K562 (cell line): Measurements from ENCODE around the gene NOC4L. TPM values are rescaled to one million over a fixed set of nuclear protein-coding genes. Genes with fewer than 3 reads are reported as not detected.

Source experiments
- ATAC-seq: fragments of 200-7000 bp; cut with Tn5 transposase; 3 replicates; pipeline ENCODE4 v1.9.1; 2020; ENCODE audit warnings: moderate library complexity
- BruUV-seq: library from RNA; stranded (reverse); fragments of 400-500 nt; replicated peaks from 2 replicates; lab custom pipeline; 2021; lab: Mats Ljungman, UMichigan
- CTCF ChIA-PET: fragments of 300-600 bp; formaldehyde crosslinking; extraction: SDS; loops from one replicate; lab custom pipeline; 2021; ENCODE audit warnings: low intra/inter-chr PET ratio; lab: Yijun Ruan, JAX
- POLR2A ChIA-PET: fragments of 300-600, 350-650 bp; sonication (Branson Sonifier 250); formaldehyde crosslinking; extraction: SDS; loops from one replicate; lab custom pipeline; 2021; ENCODE audit warnings: antibody characterized with exemption, inconsistent platforms; lab: Yijun Ruan, JAX
- DNase-seq, 4 experiments: peaks; one replicate each; pipeline versions ENCODE4 v3.0.0 to v3.0.0-alpha.2; 2011 to 2018; ENCODE audit warnings: low spot score in 3 of 4, mixed read lengths in 3 of 4; ENCODE audit errors: extremely low read depth in 1 of 4
- FAIRE-seq: peaks from 2 replicates; lab custom pipeline; 2011; peaks lifted over from hg19 to GRCh38; lab: Jason Lieb, UNC
- H2AFZ ChIP-seq: 2 replicates; pipeline ENCODE4 v1.6.0; 2011; ENCODE audit warnings: low read depth, low read length, control low read depth, inconsistent platforms
- H3K27ac ChIP-seq: fragments of 200-600 bp; 3 replicates; pipeline ENCODE4 v1.8.0; 2011; ENCODE audit warnings: low read depth, mild to moderate bottlenecking, control low read depth, inconsistent platforms, low read length, moderate library complexity, mixed read lengths; ENCODE audit errors: extremely low read depth
- H3K27me3 ChIP-seq, 2 experiments: fragments of 300-600 bp in 1 of 2; 2 replicates in 1 of 2; 3 replicates in 1 of 2; pipeline versions ENCODE4 v1.6.0 to v1.8.0; 2011; ENCODE audit warnings: inconsistent platforms in 2 of 2, low read length in 2 of 2, mild to moderate bottlenecking in 1 of 2, mixed read lengths in 1 of 2, moderate library complexity in 1 of 2; ENCODE audit not compliant: control insufficient read depth in 2 of 2, insufficient read depth in 2 of 2
- H3K36me3 ChIP-seq: fragments of 300-600 bp; 3 replicates; pipeline ENCODE4 v1.8.0; 2011; ENCODE audit warnings: mild to moderate bottlenecking, low read length, inconsistent platforms; ENCODE audit not compliant: control insufficient read depth, insufficient read depth
- H3K4me1 ChIP-seq, 2 experiments: fragments of 200-600 bp in 1 of 2; replicated peaks in 1 of 2; 2 replicates in 1 of 2; 3 replicates in 1 of 2; pipeline versions ENCODE4 v1.5.1 to v1.8.0; 2011; ENCODE audit warnings: inconsistent platforms in 2 of 2, low read length in 2 of 2, mild to moderate bottlenecking in 1 of 2, mixed read lengths in 1 of 2, moderate library complexity in 1 of 2; ENCODE audit not compliant: control insufficient read depth in 2 of 2, insufficient read depth in 2 of 2
- H3K4me2 ChIP-seq: 2 replicates; pipeline ENCODE4 v1.6.1; 2011; ENCODE audit warnings: low read length, control low read depth, inconsistent platforms, mixed read lengths; ENCODE audit not compliant: insufficient read depth
- H3K4me3 ChIP-seq: fragments of 200-600 bp; sonication (generic), shearing (Covaris generic); 2 replicates; pipeline ENCODE4 v1.5.1; 2016; ENCODE audit warnings: control low read depth, inconsistent platforms
- H3K79me2 ChIP-seq: fragments of 200-600 bp; 3 replicates; pipeline ENCODE4 v1.8.0; 2011; ENCODE audit warnings: low read length, inconsistent platforms; ENCODE audit not compliant: control insufficient read depth, insufficient read depth
- H3K9ac ChIP-seq, 2 experiments: 2 replicates each; pipeline versions ENCODE4 v1.6.0 to v1.6.1; 2011; ENCODE audit warnings: low read depth in 2 of 2, low read length in 2 of 2, control low read depth in 1 of 2, inconsistent platforms in 1 of 2, mild to moderate bottlenecking in 1 of 2, mixed read lengths in 1 of 2; ENCODE audit not compliant: insufficient read depth in 1 of 2
- H3K9me1 ChIP-seq: one replicate; pipeline ENCODE4 v1.6.0; 2011; ENCODE audit warnings: inconsistent platforms, mild to moderate bottlenecking, low read length, moderate library complexity; ENCODE audit not compliant: control insufficient read depth, insufficient read depth
- H3K9me3 ChIP-seq: replicated peaks from 2 replicates; pipeline ENCODE4 v1.5.1; 2011; ENCODE audit warnings: low read depth, low read length, inconsistent platforms; ENCODE audit not compliant: control insufficient read depth, insufficient read depth
- H4K20me1 ChIP-seq: replicated peaks from 2 replicates; pipeline ENCODE4 v1.6.1; 2011; ENCODE audit warnings: low read length, inconsistent platforms, mixed read lengths; ENCODE audit not compliant: control insufficient read depth, insufficient read depth
- HDGF ChIP-seq: fragments of 450-650 bp; IDR thresholded peaks from 2 replicates; pipeline ENCODE4 v1.6.1; 2016
- POLR2G ChIP-seq: fragments of 200-400 bp; formaldehyde crosslinking; IDR thresholded peaks from 2 replicates; pipeline ENCODE4 v1.6.1; 2017; ENCODE audit warnings: low read depth, mild to moderate bottlenecking, antibody characterized with exemption, low read length, moderate library complexity
- ZNF551 ChIP-seq: fragments of 250-450 bp; sonication (Bioruptor Pico); IDR thresholded peaks from 2 replicates; pipeline ENCODE4 v1.5.0; 2021; ENCODE audit warnings: mild to moderate bottlenecking, moderate library complexity
- WGBS: fragments of 100-300 bp; shearing (Covaris generic); methylation state at CpG from one replicate; pipeline ENCODE4 v1.1.6; 2016; ENCODE audit warnings: low coverage, mixed read lengths; ENCODE audit not compliant: insufficient coverage; ENCODE audit errors: missing lambda C conversion rate; 5-methylcytosine and 5-hydroxymethylcytosine counted together
- in situ Hi-C: fragments of 300-500 bp; cut with MboI; formaldehyde crosslinking; loops from 4 replicates; pipeline ENCODE4 v1.15.0; 2018; ENCODE audit warnings: inconsistent platforms, mixed read lengths
- intact Hi-C: fragments of 100-400 bp; cut with micrococcal nuclease; formaldehyde crosslinking; loops from 2 replicates; pipeline ENCODE4 v1.14.2; 2022
- polyA plus RNA-seq, 8 experiments: library from polyadenylated mRNA; depleted of rRNA in 4 of 8; stranded (reverse) in 5 of 8; unstranded in 3 of 8; fragments of >200 nt; fragmentation: Nextera tagmentation in 2 of 8; fragmentation: Illumina TruSeq in 1 of 8; extraction: Ambion mirVana in 2 of 8; extraction: Trizol in 1 of 8; gene quantifications; 2 replicates each; pipeline versions ENCODE4 v1.2.1 to v1.2.3, GENCODE V29; 2011 to 2014; ENCODE audit warnings: inconsistent platforms in 1 of 8, missing spikeins in 1 of 8
- total RNA-seq, 7 experiments: library from RNA; depleted of rRNA in 6 of 7; stranded (reverse); fragments of >200 nt in 6 of 7; fragmentation: Illumina TruSeq in 2 of 7; extraction: Trizol in 2 of 7; gene quantifications; 2 replicates each; pipeline versions ENCODE4 v1.2.1 to v1.2.3, GENCODE V29; 2011 to 2021; ENCODE audit warnings: low replicate concordance in 1 of 7

The NOC4L gene
- total and polyA plus RNA-seq, 9 of the 15 experiments (the other 6 are each of a cell fraction or from before 2014, with no cell fraction given), result 1.3 to 77.0 (median 20.0) TPM

DNA sequence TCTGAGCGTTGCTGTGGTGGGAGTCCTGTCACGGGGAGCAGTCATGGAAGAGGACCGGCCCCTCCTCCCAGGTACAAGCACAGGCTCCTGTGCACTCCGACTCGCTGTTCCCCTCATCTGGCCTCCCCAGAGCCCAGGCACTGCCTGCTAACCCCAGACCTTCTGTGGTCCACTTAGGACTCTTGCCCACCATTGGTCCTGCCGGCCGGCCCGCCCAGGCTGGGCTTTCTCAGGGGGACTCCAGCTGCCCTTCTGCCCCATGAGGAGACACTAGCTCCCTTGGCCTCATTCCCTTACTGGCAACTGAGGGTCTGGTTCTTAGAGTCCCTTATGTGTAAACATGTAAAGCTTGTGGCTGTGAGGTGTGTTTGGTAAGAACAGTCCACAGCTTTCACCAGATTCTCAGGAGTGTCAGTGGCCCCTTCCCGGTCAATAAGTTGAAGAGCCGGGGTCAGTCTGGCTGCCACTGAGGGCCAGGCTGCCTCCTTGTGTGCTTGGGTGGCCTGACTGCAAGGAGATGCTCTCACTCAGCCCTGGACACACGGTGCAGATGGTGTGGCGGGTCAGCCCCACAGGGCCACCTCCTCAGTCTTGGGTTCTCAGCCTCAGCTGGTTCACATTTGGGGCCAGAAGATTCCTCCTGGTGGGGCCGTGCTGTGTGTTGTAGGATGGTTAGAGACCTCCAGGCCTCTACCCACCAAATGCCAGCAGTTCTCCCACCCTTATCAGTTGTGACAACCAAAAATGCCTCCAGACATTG is 43.8 kb upstream of the NOC4L start:
- POLR2A ChIA-PET, result interaction anchor here (0.7 to 1.6 kb wide), 3 partner anchors 12 to 174 kb away, joined by 3 read pairs; no protein-coding TSS in a partner anchor
- intact Hi-C loops (no loop called here), in situ Hi-C loops (no loop called here)
- peak; percentile 29; the same call in 1 of the 2 replicates for TF ChIP-seq POLR2G
- no peak for TF ChIP-seq HDGF
- H4K20me1 ChIP-seq, result no peaks in the 10 kb centered on the region
- peaks cover 0 to 4% of the 10 kb centered on the region in 2 experiments; a peak in 1 of 5 replicates for H3K4me1 ChIP-seq
- H3K79me2 ChIP-seq, result peaks cover 32% of the 10 kb centered on the region
- H3K27me3 ChIP-seq, result no peaks in the 10 kb centered on the region
- no peak overlapping the region for H3K4me2 ChIP-seq
- CTCF ChIA-PET, result no interaction called here
- peak overlapping the region in 1 of 2 experiments; percentile 54; a peak in 1 of 4 replicates for H3K9ac ChIP-seq
- H2AFZ ChIP-seq, result no peak overlapping the region
- no peak for FAIRE-seq
- H3K36me3 ChIP-seq, result peaks cover 65% of the 10 kb centered on the region
- no peaks in the 10 kb centered on the region for H3K9me1 ChIP-seq
- peaks cover 7% of the 10 kb centered on the region for H3K9me3 ChIP-seq
- no peak overlapping the region for H3K4me3 ChIP-seq
- no TSS peak for BruUV-seq
- 92% methylated on average over 12 of the region's 13 CpGs for WGBS
- H3K27ac ChIP-seq, result no peak overlapping the region
- DNase-seq, result no peak
- no peak; the same call in 2 of the 3 replicates for ATAC-seq

GRCh38 chr12:132102297-132102696 is 42.0 kb upstream of the NOC4L start:
- Histone ChIP-seq H2AFZ (no peak overlapping the region), H3K79me2 (peaks cover 21% of the 10 kb centered on the region; the same call in 2 of the 3 replicates), H3K36me3 (peaks cover 58% of the 10 kb centered on the region; the same call in 2 of the 3 replicates), H3K4me3 (no peak overlapping the region), H3K9me3 (no peaks in the 10 kb centered on the region), H3K4me1 (peaks cover 0 to 4% of the 10 kb centered on the region in 2 experiments; a peak in 1 of 5 replicates), H3K9ac (0 out of 4 replicates have a peak overlapping the region, but pooled peaks of 1 of the 2 experiments have one; percentile 46), H4K20me1 (no peaks in the 10 kb centered on the region), H3K27me3 (no peaks in the 10 kb centered on the region), H3K27ac (no peak overlapping the region), H3K4me2 (no peak overlapping the region), H3K9me1 (no peaks in the 10 kb centered on the region)
- 90% methylated on average over 9 of the region's 9 CpGs for WGBS
- intact Hi-C loops (no loop called here), in situ Hi-C loops (no loop called here)
- no peak for TF ChIP-seq ZNF551 (CRISPR knock-in tag)
- POLR2A ChIA-PET, result interaction anchor here (0.6 to 1.6 kb wide), 3 partner anchors 10 to 18 kb away, joined by 3 read pairs; no protein-coding TSS in a partner anchor
- CTCF ChIA-PET, result no interaction called here
- ATAC-seq (no peak), FAIRE-seq (no peak), DNase-seq (no peak)
- no TSS peak for BruUV-seq
